NCI-H748 (cell line): ENCODE data around the gene SERTM2.

ENCODE experiments used
- DNase-seq: peaks from one replicate; lab custom pipeline; 2025; ENCODE audit not compliant: unreplicated experiment; lab: John Stamatoyannopoulos, UW

Gene SERTM2

GRCh38 chrX:111555406-111555958, 44.0 kb downstream of the SERTM2 start:
- no peak for DNase-seq

GRCh38 chrX:111560801-111561200, 49.4 kb downstream of the SERTM2 start:
- DNase-seq, result no peak

- DNase-seq, result no peak
Observed at GRCh38 chrX:111561851-111562250, 50.4 kb downstream of the SERTM2 start.

GRCh38 chrX:111567542-111568255, 56.3 kb downstream of the SERTM2 start:
- peak; percentile 2 for DNase-seq

- DNase-seq, result peak; percentile 54
Observed at GRCh38 chrX:111568354-111568753, 56.9 kb downstream of the SERTM2 start.

DNA sequence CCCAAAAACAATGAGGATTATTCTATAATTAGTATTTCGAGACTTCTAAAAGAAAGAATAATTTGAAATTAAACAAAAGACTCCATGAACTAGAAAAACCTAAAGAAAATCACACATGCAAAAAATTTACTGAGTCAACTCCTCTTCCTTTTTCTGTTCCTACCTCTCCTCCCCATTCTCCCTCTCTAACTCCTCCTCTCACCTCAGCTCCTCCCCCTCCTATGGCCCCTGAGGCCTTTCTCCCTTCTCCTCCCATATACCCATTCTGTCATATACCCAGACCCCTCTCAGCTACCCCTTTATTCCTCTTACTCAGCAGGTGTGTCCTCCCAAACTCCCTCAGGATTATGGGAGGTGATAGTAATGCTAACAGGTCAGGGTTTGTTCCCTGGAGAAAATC, 57.4 kb downstream of the SERTM2 start:
- DNase-seq, result no peak
